ENCODE measurements around the gene ATP5ME.
"Not testable (repeated sequence)": the region's sequence is repeated elsewhere in the genome, so short reads cannot be mapped to it uniquely, and the experiment has no call there.

ATP5ME gene

DNA sequence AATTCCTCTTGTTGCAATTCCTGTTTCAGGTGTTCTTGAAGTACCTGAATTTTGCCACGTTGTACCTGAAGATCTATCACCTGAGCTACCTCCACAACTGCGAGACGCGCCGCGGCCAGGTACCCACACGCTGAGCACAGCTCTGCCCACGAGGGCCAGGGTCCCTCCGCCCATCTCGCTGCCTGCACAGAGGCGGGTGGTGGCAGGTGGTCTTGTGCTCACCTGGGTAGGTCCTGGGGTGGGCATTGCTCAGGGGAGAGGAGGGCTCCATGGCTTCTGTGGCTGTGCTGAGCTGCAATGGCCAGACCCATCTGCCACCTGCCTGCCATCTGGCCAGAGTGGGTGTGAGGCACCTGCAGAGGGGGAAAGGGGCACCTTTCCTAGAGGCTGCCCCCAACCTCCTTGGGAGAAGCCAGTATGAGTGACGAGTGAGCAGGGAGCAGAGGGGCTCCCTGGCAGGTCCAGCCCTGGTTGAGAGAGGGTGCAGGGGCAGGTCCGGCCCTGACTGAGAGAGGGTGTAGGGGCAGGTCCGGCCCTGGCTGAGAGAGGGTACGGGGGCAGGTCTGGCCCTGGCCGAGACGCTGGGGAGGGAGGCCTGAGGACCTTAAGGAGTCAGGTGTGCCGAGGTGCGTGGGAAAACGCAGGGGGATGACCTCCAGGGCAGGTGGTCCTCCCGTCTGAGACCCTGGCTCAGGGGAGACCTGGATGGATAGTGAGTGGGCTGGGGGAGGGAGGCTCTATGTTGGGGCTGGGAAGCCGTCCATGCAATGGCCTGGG, 38.0 kb downstream of the ATP5ME start:
- DNase-seq (ENCODE audit: low read depth in 1 of 2, low spot score in 1 of 2): no peak
- no peaks in the 10 kb centered on the region for H3K27me3 ChIP-seq (ENCODE audit: insufficient read depth, poor library complexity, severe bottlenecking)
- TF ChIP-seq, protein P1, sequence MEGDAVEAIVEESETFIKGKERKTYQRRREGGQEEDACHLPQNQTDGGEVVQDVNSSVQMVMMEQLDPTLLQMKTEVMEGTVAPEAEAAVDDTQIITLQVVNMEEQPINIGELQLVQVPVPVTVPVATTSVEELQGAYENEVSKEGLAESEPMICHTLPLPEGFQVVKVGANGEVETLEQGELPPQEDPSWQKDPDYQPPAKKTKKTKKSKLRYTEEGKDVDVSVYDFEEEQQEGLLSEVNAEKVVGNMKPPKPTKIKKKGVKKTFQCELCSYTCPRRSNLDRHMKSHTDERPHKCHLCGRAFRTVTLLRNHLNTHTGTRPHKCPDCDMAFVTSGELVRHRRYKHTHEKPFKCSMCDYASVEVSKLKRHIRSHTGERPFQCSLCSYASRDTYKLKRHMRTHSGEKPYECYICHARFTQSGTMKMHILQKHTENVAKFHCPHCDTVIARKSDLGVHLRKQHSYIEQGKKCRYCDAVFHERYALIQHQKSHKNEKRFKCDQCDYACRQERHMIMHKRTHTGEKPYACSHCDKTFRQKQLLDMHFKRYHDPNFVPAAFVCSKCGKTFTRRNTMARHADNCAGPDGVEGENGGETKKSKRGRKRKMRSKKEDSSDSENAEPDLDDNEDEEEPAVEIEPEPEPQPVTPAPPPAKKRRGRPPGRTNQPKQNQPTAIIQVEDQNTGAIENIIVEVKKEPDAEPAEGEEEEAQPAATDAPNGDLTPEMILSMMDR (IDR thresholded peaks at IDR 0.05; ENCODE audit: insufficient read depth, low read length): no peak
- TF ChIP-seq, protein P2, sequence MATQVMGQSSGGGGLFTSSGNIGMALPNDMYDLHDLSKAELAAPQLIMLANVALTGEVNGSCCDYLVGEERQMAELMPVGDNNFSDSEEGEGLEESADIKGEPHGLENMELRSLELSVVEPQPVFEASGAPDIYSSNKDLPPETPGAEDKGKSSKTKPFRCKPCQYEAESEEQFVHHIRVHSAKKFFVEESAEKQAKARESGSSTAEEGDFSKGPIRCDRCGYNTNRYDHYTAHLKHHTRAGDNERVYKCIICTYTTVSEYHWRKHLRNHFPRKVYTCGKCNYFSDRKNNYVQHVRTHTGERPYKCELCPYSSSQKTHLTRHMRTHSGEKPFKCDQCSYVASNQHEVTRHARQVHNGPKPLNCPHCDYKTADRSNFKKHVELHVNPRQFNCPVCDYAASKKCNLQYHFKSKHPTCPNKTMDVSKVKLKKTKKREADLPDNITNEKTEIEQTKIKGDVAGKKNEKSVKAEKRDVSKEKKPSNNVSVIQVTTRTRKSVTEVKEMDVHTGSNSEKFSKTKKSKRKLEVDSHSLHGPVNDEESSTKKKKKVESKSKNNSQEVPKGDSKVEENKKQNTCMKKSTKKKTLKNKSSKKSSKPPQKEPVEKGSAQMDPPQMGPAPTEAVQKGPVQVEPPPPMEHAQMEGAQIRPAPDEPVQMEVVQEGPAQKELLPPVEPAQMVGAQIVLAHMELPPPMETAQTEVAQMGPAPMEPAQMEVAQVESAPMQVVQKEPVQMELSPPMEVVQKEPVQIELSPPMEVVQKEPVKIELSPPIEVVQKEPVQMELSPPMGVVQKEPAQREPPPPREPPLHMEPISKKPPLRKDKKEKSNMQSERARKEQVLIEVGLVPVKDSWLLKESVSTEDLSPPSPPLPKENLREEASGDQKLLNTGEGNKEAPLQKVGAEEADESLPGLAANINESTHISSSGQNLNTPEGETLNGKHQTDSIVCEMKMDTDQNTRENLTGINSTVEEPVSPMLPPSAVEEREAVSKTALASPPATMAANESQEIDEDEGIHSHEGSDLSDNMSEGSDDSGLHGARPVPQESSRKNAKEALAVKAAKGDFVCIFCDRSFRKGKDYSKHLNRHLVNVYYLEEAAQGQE (IDR thresholded peaks at IDR 0.05; ENCODE audit: insufficient replicate concordance, low read depth): no peak
- no peak for TF ChIP-seq SPI1 (IDR thresholded peaks at IDR 0.05; ENCODE audit: borderline replicate concordance, low read depth)
- no peak for TF ChIP-seq GABPA (IDR thresholded peaks at IDR 0.05; ENCODE audit: low read depth)
- no peak for TF ChIP-seq POLR2AphosphoS5 (IDR thresholded peaks at IDR 0.05; ENCODE audit: low read depth)

DNA sequence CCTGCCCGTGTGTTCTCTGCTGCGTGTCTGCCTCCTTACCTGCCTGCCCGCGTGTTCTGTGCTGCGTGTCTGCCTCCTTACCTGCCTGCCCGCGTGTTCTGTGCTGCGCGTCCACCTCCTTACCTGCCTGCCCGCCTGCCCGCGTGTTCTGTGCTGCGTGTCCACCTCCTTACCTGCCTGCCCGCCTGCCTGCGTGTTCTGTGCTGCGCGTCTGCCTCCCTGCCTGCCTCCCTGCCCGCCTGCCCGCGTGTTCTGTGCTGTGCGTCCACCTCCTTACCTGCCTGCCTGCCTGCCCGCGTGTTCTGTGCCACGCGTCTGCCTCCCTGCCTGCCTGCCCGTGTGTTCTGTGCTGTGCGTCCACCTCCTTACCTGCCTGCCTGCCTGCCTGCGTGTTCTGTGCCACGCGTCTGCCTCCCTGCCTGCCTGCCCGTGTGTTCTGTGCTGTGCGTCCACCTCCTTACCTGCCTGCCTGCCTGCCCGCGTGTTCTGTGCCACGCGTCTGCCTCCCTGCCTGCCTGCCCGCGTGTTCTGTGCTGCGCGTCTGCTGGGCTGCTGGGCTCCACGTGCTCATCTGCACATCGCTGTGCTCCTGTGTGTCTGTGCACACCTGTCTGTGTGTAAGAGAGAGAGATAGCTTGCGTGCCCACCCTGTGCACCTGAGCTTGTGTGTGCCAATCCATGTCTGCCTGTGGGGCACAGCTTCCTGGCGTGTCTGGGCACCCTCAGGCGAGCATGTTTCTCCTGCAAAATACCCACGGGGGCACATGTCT, 38.8 kb downstream of the ATP5ME start:
- not testable (repeated sequence) for H3K27me3 ChIP-seq (ENCODE audit: insufficient read depth, poor library complexity, severe bottlenecking); H3K27ac ChIP-seq (replicated peaks); DNase-seq (ENCODE audit: low read depth in 1 of 2, low spot score in 1 of 2); H3K4me3 ChIP-seq (replicated peaks; ENCODE audit: insufficient read depth, low read length)

More for the DNA sequence above, 38.0 kb downstream of the ATP5ME start:
- Histone ChIP-seq H3K27ac (replicated peaks) (no peak overlapping the region), H3K4me3 (replicated peaks; ENCODE audit: insufficient read depth, low read length) (no peak overlapping the region)

DNA sequence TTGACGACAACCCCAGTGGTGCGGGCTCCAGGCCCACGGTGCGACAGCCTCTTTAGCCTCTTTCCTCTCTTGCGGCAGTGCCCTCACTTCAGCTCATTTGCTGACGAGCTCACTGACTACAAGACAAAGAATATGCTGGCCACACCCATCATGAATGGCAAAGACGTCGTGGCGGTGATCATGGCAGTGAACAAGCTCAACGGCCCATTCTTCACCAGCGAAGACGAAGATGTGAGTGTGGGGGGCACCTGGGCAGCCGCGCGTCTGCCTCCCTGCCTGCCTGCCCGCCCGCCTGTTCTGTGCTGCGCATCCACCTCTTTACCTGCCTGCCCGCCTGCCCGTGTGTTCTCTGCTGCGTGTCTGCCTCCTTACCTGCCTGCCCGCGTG, 39.5 kb downstream of the ATP5ME start:
- Histone ChIP-seq H3K4me3 (replicated peaks; ENCODE audit: insufficient read depth, low read length) (no peak overlapping the region), H3K27ac (replicated peaks) (no peak overlapping the region), H3K27me3 (ENCODE audit: insufficient read depth, poor library complexity, severe bottlenecking) (no peaks in the 10 kb centered on the region)
- TF ChIP-seq, protein P2 (IDR thresholded peaks at IDR 0.05; ENCODE audit: insufficient replicate concordance, low read depth): no peak
- no peak for TF ChIP-seq POLR2AphosphoS5 (IDR thresholded peaks at IDR 0.05; ENCODE audit: low read depth)
- no peak for TF ChIP-seq GABPA (IDR thresholded peaks at IDR 0.05; ENCODE audit: low read depth)
- TF ChIP-seq, protein P1 (IDR thresholded peaks at IDR 0.05; ENCODE audit: insufficient read depth, low read length): no peak
- no peak for TF ChIP-seq SPI1 (IDR thresholded peaks at IDR 0.05; ENCODE audit: borderline replicate concordance, low read depth)
- DNase-seq (ENCODE audit: low read depth in 1 of 2, low spot score in 1 of 2): no peak

DNA sequence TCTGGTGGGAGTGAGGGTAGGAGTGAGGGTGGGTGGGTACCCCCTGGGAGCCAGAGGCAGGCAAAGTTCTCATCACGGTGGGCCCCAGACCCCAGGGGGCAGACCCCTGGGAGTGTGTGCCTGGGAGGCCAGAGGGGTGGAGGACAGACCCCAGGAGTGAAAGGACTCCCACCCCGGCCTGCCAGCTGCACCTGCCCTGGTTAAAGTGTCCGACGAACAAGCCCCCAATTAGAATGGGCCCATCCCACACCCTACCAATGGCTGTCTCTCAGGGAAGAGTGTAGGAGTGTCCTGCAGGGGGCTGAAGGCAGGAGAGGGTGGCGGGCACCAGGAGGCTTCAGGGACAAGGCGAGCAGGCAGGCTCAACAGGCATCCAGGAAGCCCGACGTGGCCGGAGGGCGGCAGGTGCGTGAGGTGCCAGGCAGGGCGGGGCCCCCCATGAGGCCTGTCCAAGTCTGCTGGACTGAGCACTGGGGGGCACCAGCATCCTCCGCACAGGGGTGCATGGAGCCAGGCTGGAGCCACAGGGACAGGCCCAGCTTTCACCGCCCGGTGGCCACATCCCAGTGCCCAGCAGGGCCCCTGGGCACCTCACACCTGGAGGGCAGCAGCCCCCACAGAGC, 40.0 kb downstream of the ATP5ME start:
- no peak for DNase-seq (ENCODE audit: low read depth in 1 of 2, low spot score in 1 of 2)
- no peaks in the 10 kb centered on the region for H3K27me3 ChIP-seq (ENCODE audit: insufficient read depth, poor library complexity, severe bottlenecking)
- H3K27ac ChIP-seq (replicated peaks): no peak overlapping the region
- no peak for TF ChIP-seq SPI1 (IDR thresholded peaks at IDR 0.05; ENCODE audit: borderline replicate concordance, low read depth)
- TF ChIP-seq, protein P1 (IDR thresholded peaks at IDR 0.05; ENCODE audit: insufficient read depth, low read length): no peak
- no peak for TF ChIP-seq GABPA (IDR thresholded peaks at IDR 0.05; ENCODE audit: low read depth)
- TF ChIP-seq, protein P2 (IDR thresholded peaks at IDR 0.05; ENCODE audit: insufficient replicate concordance, low read depth): no peak
- TF ChIP-seq POLR2AphosphoS5 (IDR thresholded peaks at IDR 0.05; ENCODE audit: low read depth): no peak
- H3K4me3 ChIP-seq (replicated peaks; ENCODE audit: insufficient read depth, low read length): no peak overlapping the region
